ENCODE data around the gene LCN12.

LCN12 gene

GRCh38 chr9:136973618-136974617 lies 21.8 kb downstream of the LCN12 start:
- no peak for DNase-seq (ENCODE audit: low read depth, low spot score)

DNA sequence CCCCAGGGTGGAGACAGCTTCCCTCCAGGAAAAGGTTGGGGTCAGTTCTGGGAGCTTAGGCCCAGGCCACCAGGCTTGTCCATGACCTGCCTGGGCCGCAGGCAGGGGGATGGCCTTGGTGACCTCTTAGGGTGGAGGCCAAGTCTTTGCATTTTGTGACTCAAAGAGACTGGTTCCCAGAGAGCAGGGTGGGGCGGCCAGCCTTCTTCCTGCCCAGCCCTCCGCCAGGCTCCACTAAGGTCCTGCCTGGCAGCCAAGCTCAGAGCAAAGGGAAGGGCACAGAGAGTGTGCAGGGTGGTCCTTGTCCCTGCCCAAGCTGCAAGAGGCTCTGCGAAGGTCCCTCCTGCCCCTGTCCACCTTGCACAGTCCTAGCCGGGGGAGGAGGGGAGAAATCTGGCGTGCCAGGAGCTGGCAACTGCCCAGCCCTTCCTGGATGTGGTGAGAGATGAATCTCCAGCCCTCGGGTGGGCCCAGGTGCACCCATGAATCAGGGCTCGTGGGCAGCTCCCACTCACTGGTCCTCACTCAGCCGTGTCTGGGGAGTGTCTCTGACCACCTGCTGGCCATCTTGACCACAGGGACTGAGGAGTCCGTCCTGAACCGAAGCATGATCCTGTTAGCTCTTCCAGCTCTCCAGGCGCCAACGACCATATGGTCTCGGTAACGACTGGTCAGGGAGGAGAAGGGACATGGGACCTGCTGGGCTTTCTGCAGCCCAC lies 22.9 kb downstream of the LCN12 start:
- DNase-seq (ENCODE audit: low read depth, low spot score), result no peak

GRCh38 chr9:136975644-136976043 lies 23.6 kb downstream of the LCN12 start:
- no peak for DNase-seq (ENCODE audit: low read depth, low spot score)

DNA sequence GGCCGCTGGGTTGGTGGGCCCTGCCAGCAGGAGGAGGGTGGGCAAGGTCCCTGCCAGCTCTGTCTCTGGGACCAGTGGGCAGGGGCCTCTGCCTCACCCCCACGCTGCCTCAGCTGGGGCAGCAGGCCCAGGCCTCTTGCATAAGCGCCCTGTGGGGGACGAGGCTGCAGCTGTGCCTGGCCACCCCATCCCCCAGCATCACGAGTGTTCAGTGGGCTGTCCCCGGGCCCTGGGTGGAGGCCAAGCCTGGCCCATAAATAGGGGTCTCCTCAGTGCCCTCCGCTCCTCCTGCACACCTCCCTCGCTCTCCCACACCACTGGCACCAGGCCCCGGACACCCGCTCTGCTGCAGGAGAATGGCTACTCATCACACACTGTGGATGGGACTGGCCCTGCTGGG lies 25.1 kb downstream of the LCN12 start, which contains the start of gene PTGDS:
TSS of gene PTGDS (plus strand) at position 282 of the 400 bp plus-strand sequence. CDS start at position 357, 75 bp downstream.
- no peak for DNase-seq (ENCODE audit: low read depth, low spot score)

- no peak for DNase-seq (ENCODE audit: low read depth, low spot score)
These were observed 25.6 kb downstream of the LCN12 start for GRCh38 chr9:136977649-136978072.

DNA sequence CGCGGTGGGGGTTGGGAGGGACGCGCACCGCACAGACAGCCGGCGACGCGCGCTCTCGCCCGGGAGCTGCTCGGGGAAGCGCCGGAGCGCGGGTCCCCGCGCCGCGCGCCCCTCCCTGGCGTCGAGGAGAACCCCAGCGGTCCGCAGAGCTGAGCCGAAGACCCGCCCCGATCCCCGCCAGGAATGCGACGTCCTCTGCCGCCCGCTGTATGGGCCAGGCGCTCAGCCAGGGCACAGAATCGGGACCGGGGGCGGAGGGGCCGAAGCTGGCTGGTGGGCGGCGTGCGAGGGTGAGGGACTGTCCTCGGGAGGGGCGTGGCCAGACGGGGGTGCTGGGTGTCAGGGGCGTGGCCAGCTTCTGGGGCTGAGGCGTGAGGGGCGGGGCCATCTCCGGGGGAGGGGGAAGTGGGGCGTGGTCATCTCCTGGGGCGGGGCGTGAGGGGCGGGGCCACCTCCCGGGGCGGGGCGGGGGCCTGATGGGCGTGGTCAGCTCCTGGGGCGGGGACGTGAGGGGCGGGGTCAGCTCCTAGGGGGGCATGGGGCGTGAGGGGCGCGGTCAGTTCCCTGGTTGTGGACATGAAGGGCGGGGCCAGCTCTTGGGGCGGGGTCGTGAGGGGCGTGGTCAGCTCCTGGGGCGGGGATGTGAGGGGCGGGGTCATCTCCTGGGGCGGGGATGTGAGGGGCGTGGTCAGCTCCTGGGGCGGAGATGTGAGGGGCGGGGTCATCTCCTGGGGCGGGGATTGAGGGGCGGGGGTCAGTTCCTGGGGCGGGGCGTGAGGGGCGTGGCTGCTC lies 26.2 kb downstream of the LCN12 start:
- DNase-seq (ENCODE audit: low read depth, low spot score), result peak; percentile 39

DNA sequence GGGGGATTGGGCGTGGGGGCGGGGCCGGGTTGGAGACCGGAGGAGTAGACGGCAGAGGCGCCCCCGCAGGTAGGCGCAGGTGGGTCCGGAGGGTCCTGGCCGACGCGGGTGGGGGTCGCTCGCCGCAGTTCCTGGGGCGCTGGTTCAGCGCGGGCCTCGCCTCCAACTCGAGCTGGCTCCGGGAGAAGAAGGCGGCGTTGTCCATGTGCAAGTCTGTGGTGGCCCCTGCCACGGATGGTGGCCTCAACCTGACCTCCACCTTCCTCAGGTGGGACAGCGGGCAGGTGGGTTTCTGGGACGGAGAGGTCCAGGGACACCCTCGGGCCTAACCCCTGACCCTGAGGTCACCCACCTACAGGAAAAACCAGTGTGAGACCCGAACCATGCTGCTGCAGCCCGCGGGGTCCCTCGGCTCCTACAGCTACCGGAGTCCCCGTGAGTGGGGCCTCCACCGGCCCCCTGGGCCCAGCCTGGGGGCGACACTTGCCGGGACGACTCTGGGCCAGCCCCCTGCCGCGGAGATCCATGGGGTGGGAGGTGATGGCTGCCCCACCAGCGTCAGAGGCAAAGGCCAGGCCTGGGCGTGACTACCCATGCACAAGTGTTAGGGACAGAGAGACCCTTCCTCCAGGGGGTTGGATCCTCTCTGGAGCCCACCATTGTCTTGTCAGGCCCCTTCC lies 26.9 kb downstream of the LCN12 start:
- DNase-seq (ENCODE audit: low read depth, low spot score), result no peak

- DNase-seq (ENCODE audit: low read depth, low spot score), result no peak
These were observed 27.9 kb downstream of the LCN12 start for GRCh38 chr9:136979769-136980587.

DNA sequence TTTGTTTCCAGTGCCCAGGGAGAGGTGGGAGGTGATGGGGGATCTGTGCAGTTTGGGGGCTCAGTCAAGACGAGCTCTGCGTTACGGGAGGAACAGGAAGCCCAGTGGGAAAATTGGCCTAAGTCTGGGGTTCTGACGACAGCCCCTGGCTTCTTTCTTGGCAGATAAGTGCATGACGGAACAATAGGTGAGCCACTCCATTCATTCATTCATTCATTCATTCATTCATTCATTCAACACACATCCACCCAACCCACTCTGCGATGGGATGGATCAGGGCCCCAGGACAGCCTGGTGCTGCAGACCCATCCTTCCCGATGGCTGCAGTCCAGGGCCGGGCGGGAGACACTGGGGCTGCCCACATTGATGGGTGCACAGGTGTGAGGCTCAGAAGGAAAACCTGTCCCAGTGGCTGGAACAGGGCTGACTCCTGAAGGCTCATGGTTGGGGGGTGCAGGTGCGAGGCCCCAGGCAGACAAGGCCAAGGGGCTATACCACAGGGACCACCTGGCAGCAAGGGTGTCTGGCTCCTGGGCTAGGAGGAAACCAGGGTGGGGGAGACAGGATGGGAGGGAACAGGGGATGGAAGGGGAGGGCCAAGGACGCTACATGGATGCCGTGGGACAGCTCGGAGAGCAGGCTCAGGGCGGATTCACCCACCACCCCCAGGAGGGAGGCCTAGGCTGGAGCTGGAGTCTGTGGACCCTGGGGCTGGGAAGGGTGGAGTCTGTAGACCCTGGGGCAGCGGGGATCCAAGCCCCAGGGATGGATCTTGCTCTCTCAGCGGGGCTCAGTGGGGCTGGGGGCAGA lies 28.8 kb downstream of the LCN12 start:
- DNase-seq (ENCODE audit: low read depth, low spot score), result no peak

DNA sequence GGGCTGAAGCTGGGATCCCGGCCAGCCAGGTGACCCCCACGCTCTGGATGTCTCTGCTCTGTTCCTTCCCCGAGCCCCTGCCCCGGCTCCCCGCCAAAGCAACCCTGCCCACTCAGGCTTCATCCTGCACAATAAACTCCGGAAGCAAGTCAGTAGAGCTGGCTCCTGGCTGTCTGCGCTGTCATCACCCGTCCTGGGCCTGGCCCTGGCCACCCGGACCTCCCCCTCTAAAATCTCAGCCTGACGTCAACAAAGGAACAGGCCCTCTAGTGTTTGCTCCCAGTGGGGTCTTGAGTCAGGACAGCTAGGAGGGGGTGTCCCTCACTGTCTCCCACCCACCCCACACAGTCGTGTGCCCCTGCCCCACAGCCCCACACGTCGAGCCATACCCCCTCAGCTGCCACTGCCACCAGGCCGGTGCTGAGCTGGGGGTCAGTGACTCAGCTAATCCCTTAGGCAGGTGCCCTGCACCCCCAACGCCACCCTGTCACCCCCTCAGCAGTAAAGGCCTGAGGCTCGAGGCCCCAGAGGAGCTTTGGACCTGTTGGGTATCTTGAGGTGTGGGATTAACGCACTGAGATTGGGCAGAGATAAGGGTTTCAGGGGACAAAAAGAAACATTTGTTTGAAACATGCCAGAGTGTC lies 29.6 kb downstream of the LCN12 start:
- DNase-seq (ENCODE audit: low read depth, low spot score), result no peak

GRCh38 chr9:136982232-136983051 lies 30.4 kb downstream of the LCN12 start, which contains the start of gene LCNL1:
TSS of gene LCNL1 (plus strand) at chr9:136982993. CDS start at chr9:136983587, 594 bp downstream.
- no peak for DNase-seq (ENCODE audit: low read depth, low spot score)

DNA sequence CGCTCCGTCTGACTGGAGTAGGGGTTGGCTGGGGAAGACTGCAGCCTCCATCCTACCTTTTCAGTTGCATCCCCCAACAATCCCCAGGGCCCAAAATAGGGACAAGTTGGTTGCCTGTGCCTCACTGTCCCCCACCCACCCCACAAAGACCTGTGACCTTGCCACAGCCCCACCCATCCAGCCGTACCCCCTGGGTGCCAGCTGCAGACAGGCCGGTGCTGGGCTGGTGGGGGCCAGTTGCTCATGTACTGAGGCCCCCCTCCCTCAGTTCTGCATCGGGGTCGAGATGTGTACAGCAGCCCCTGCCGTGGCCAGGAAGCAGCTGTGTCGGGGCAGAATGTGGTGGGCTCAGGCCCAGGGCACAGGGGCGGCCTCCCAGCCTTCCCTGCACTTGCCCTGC lies 31.1 kb downstream of the LCN12 start:
- no peak for DNase-seq (ENCODE audit: low read depth, low spot score)

- DNase-seq (ENCODE audit: low read depth, low spot score), result no peak
These were observed 31.7 kb downstream of the LCN12 start for GRCh38 chr9:136983656-136984314.

DNA sequence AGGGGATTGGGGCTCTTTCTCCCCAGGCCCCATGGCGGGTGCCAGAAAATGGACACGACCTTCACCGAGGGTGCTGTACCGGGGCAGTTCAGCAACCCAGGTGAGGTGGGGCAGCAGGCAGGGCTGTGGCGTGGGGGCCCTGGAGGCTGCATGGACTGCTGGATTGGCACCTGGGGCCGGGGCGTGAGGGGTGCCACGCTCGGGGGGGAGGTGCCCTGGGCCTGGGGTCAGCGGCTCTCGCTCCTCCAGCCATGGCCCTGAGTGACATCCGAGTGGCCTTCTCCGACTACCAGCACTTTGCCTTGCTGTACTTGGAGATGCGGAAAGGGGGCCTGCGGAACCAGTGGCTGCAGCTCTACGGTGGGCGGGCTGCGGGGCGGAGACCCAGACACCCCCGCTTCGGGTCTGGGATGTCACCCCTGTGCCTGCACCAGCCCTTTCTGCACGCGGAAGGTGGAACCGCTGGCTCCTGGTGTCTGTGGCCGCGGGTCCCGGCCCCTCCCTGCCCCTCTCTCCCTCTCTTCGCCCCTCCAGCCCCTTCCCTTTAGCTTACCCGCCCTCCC lies 32.5 kb downstream of the LCN12 start:
- no peak for DNase-seq (ENCODE audit: low read depth, low spot score)

- no peak for DNase-seq (ENCODE audit: low read depth, low spot score)
These were observed 33.0 kb downstream of the LCN12 start for GRCh38 chr9:136985027-136985602.

DNA sequence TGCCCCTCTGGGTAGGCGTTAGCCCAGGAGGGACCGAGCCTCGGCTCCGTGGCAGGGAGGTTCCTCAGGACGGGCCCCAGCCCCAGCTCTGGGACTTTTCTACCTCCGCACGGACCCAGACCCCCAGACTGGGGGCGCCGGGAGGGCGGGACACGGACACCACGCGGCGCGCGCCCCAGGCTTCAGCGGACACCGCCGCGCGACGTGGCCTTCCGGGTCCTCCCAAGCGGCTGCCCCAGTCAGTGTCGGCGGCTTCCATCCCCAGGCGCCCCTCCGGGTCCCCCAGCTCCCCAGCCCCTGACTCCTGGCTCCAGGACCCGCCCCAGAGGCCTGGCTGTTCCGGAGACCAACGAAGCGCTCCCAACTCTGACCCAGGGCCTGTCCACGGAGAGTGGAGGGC lies 33.8 kb downstream of the LCN12 start:
- no peak for DNase-seq (ENCODE audit: low read depth, low spot score)

GRCh38 chr9:136988872-136989271 lies 36.8 kb downstream of the LCN12 start:
- no peak for DNase-seq (ENCODE audit: low read depth, low spot score)

Data from activated CD4-positive, CD25-positive, alpha-beta regulatory T cell treated with anti-CD3 and anti-CD28 coated beads, Interleukin-2, amount 50 U/mL, for 16 hours (primary cell).